Keratinocyte (primary cell): Measurements from ENCODE around the gene IL31. TPM values are rescaled to one million over a fixed set of nuclear protein-coding genes. Genes with fewer than 3 reads are reported as not detected.

Experiments
- DNase-seq: peaks from one replicate; pipeline ENCODE4 v3.0.0-alpha.2; 2011; ENCODE audit warnings: low read depth, missing footprints, low spot score
- FAIRE-seq: peaks from 2 replicates; lab custom pipeline; 2011; peaks lifted over from hg19 to GRCh38; lab: Jason Lieb, UNC
- H2AFZ ChIP-seq: 2 replicates; pipeline ENCODE4 v1.6.0; 2012; ENCODE audit warnings: low read length, control low read depth, inconsistent platforms; ENCODE audit not compliant: control insufficient read depth
- H3K27ac ChIP-seq: 2 replicates; pipeline ENCODE4 v1.5.1; 2011; ENCODE audit warnings: low read length; ENCODE audit not compliant: control insufficient read depth, insufficient read depth
- H3K27me3 ChIP-seq: 3 replicates; pipeline ENCODE4 v1.6.0; 2011; ENCODE audit warnings: low read length; ENCODE audit not compliant: control insufficient read depth, insufficient read depth; ENCODE audit errors: extremely low read depth
- H3K36me3 ChIP-seq, 2 experiments: 2 replicates in 1 of 2; 3 replicates in 1 of 2; pipeline ENCODE4 v1.5.1; 2011; ENCODE audit warnings: low read length in 2 of 2, mild to moderate bottlenecking in 1 of 2; ENCODE audit not compliant: control insufficient read depth in 2 of 2, insufficient read depth in 2 of 2; ENCODE audit errors: extremely low read depth in 1 of 2
- H3K4me1 ChIP-seq: 3 replicates; pipeline ENCODE4 v1.5.1; 2011; ENCODE audit warnings: low read length; ENCODE audit not compliant: control insufficient read depth, insufficient read depth; ENCODE audit errors: extremely low read depth
- H3K4me2 ChIP-seq: 3 replicates; pipeline ENCODE4 v1.6.0; 2011; ENCODE audit warnings: low read depth, low read length; ENCODE audit not compliant: control insufficient read depth, insufficient read depth; ENCODE audit errors: extremely low read depth
- H3K4me3 ChIP-seq, 3 experiments: fragments of 200-600 bp in 1 of 3; sonication (generic) in 1 of 3; 2 replicates in 2 of 3; 3 replicates in 1 of 3; pipeline ENCODE4 v1.5.1; 2011 to 2016; ENCODE audit warnings: low read length in 3 of 3, mild to moderate bottlenecking in 3 of 3, control low read depth in 2 of 3, inconsistent platforms in 1 of 3, low read depth in 1 of 3, mixed read lengths in 1 of 3, mixed run types in 1 of 3, moderate library complexity in 1 of 3; ENCODE audit not compliant: control insufficient read depth in 2 of 3, insufficient read depth in 2 of 3; ENCODE audit errors: extremely low read depth in 1 of 3
- H3K79me2 ChIP-seq: 2 replicates; pipeline ENCODE4 v1.6.0; 2012; ENCODE audit warnings: low read length; ENCODE audit not compliant: control insufficient read depth, insufficient read depth
- H3K9ac ChIP-seq: 3 replicates; pipeline ENCODE4 v1.6.0; 2011; ENCODE audit warnings: low read length; ENCODE audit not compliant: control insufficient read depth, insufficient read depth; ENCODE audit errors: extremely low read depth
- H3K9me1 ChIP-seq: 3 replicates; pipeline ENCODE4 v1.6.0; 2011; ENCODE audit warnings: low read length; ENCODE audit not compliant: control insufficient read depth, insufficient read depth; ENCODE audit errors: extremely low read depth
- H3K9me3 ChIP-seq: 2 replicates; pipeline ENCODE4 v1.5.1; 2012; ENCODE audit warnings: low read depth, low read length; ENCODE audit not compliant: control insufficient read depth
- H4K20me1 ChIP-seq: 3 replicates; pipeline ENCODE4 v1.6.0; 2011; ENCODE audit warnings: low read length; ENCODE audit not compliant: control insufficient read depth, insufficient read depth; ENCODE audit errors: extremely low read depth
- EZH2 ChIP-seq: IDR thresholded peaks from one replicate; pipeline ENCODE4 v1.6.1; 2012; ENCODE audit warnings: inconsistent platforms, mild to moderate bottlenecking, low read length, moderate library complexity
- dilution Hi-C: fragments of 300-500 bp; cut with MboI; formaldehyde crosslinking; loops from one replicate; pipeline ENCODE4 v1.7.0; 2020; ENCODE audit warnings: low sequenced_read_pairs; ENCODE audit not compliant: extremely low pct_ligation_motif_present
- polyA plus RNA-seq, 5 experiments: library from polyadenylated mRNA; depleted of rRNA in 3 of 5; stranded (reverse) in 3 of 5; stranded (forward) in 1 of 5; unstranded in 1 of 5; fragments of >200 nt; gene quantifications; 1 replicate in 1 of 5; 2 replicates in 3 of 5; 3 replicates in 1 of 5; pipeline versions ENCODE4 v1.2.1 to v1.2.3, GENCODE V29; 2011 to 2012; ENCODE audit warnings: missing spikeins in 2 of 5, low read depth in 1 of 5, low replicate concordance in 1 of 5
- TF ChIP-seq, protein P1 (sequence below), 3 experiments: IDR thresholded peaks in 1 of 3; conservative IDR thresholded peaks in 1 of 3; optimal IDR thresholded peaks in 1 of 3; 2 replicates in 2 of 3; 3 replicates in 1 of 3; pipeline versions ENCODE3 to v1.5.1; 2011; ENCODE audit warnings: low read length in 3 of 3, mild to moderate bottlenecking in 3 of 3, moderate library complexity in 2 of 3, control low read depth in 1 of 3, inconsistent platforms in 1 of 3; ENCODE audit not compliant: insufficient read depth in 2 of 3; ENCODE audit errors: extremely low read depth in 1 of 3

The IL31 gene
- polyA plus RNA-seq, 1 donor (not counting 4 experiments of a cell fraction or from before 2014, with no cell fraction given), result not detected

DNA sequence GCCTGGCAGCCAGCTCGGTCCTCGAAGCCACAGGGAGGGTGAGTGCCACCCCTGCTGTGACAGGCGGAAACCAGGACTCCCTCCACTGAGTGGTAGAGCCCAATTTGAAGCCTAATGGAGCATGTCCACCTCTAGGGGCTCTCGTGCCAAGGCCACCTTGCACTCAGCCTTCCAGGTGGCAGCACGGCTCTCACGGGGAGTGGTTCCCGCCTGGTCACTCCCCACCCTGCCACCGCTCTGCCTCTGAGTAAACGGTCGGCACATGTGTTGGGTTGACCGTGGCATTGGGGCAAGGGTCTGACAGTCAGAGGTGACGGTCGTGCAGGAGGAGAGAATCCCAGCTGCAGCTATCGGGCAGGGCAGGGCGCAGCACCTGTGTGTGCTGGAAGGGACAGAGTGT lies 34.8 kb downstream of the IL31 start:
- no peak for TF ChIP-seq EZH2
- Histone ChIP-seq H4K20me1 (no peaks in the 10 kb centered on the region), H3K9ac (no peak overlapping the region), H3K79me2 (no peaks in the 10 kb centered on the region), H3K27ac (no peak overlapping the region), H3K4me2 (no peak overlapping the region), H3K9me1 (no peaks in the 10 kb centered on the region), H2AFZ (no peak overlapping the region), H3K36me3 (peaks cover 26 to 43% of the 10 kb centered on the region in 2 experiments), H3K4me3 (no peak overlapping the region), H3K9me3 (no peaks in the 10 kb centered on the region), H3K4me1 (peaks cover 11% of the 10 kb centered on the region), H3K27me3 (no peaks in the 10 kb centered on the region)
- DNase-seq, result no peak
- dilution Hi-C loops, result no loop called here
- no peak for FAIRE-seq

DNA sequence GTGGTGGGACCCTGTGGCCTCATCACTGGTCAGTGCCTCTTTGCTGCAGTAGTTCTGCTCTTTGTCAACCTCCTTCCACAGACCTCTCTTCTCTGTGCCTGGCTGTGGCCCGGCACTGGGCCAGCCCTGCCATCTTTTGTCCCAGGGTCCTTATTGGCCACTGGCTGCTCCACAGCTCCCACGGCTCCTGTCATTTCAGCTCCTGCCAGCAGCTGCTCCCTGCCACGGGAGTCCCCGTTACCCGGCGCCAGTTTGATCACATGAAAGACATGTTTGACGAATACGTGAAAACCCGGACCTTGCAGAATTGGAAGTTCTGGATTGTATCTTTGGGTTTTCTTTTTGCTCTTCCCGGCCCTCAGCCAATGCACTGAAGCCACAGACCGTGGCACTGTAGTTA lies 35.4 kb downstream of the IL31 start:
- Histone ChIP-seq H4K20me1 (no peaks in the 10 kb centered on the region), H3K79me2 (no peaks in the 10 kb centered on the region), H3K9ac (no peak overlapping the region), H3K4me2 (no peak overlapping the region), H3K36me3 (peaks cover 30 to 45% of the 10 kb centered on the region in 2 experiments), H3K4me1 (peaks cover 11% of the 10 kb centered on the region), H3K9me3 (no peaks in the 10 kb centered on the region), H2AFZ (no peak overlapping the region), H3K27me3 (no peaks in the 10 kb centered on the region), H3K4me3 (no peak overlapping the region), H3K27ac (no peak overlapping the region), H3K9me1 (no peaks in the 10 kb centered on the region)
- dilution Hi-C loops, result no loop called here
- FAIRE-seq (no peak), DNase-seq (no peak)
- TF ChIP-seq, protein P1, sequence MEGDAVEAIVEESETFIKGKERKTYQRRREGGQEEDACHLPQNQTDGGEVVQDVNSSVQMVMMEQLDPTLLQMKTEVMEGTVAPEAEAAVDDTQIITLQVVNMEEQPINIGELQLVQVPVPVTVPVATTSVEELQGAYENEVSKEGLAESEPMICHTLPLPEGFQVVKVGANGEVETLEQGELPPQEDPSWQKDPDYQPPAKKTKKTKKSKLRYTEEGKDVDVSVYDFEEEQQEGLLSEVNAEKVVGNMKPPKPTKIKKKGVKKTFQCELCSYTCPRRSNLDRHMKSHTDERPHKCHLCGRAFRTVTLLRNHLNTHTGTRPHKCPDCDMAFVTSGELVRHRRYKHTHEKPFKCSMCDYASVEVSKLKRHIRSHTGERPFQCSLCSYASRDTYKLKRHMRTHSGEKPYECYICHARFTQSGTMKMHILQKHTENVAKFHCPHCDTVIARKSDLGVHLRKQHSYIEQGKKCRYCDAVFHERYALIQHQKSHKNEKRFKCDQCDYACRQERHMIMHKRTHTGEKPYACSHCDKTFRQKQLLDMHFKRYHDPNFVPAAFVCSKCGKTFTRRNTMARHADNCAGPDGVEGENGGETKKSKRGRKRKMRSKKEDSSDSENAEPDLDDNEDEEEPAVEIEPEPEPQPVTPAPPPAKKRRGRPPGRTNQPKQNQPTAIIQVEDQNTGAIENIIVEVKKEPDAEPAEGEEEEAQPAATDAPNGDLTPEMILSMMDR (optimal IDR thresholded peaks at IDR 0.05 in 1 of 3, IDR thresholded peaks at IDR 0.05 in 1 of 3, conservative IDR thresholded peaks at IDR 0.05 in 1 of 3; ENCODE audit: extremely low read depth in 1 of 3, insufficient read depth in 2 of 3, low read length in 3 of 3), result no peak
- no peak for TF ChIP-seq EZH2

DNA sequence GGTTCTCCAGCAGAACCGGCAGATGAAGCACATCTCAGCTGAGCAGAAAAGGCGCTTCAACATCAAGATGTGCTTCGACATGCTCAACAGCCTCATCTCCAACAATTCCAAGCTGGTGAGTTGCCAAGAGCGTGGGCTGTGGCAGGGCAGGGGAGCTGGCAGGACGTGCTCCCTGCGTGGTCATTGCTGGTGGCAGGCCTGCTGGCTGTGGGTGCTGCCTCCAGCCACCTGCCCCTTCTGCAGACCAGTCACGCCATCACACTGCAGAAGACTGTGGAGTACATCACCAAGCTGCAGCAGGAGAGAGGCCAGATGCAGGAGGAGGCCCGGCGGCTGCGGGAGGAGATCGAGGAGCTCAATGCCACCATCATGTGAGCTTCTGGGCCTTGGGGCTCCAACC lies 35.8 kb downstream of the IL31 start:
- H4K20me1 ChIP-seq, result no peaks in the 10 kb centered on the region
- dilution Hi-C loops, result no loop called here
- peaks cover 11% of the 10 kb centered on the region for H3K4me1 ChIP-seq
- no peak overlapping the region for H3K4me3 ChIP-seq
- H3K27me3 ChIP-seq, result no peaks in the 10 kb centered on the region
- FAIRE-seq, result no peak
- no peak overlapping the region for H3K27ac ChIP-seq
- no peaks in the 10 kb centered on the region for H3K9me1 ChIP-seq
- peak overlapping the region; percentile 41 for H3K4me2 ChIP-seq
- H3K36me3 ChIP-seq, result peaks cover 31 to 44% of the 10 kb centered on the region in 2 experiments
- TF ChIP-seq, protein P1 (optimal IDR thresholded peaks at IDR 0.05 in 1 of 3, IDR thresholded peaks at IDR 0.05 in 1 of 3, conservative IDR thresholded peaks at IDR 0.05 in 1 of 3; ENCODE audit: extremely low read depth in 1 of 3, insufficient read depth in 2 of 3, low read length in 3 of 3), result no peak
- no peak for TF ChIP-seq EZH2
- no peaks in the 10 kb centered on the region for H3K79me2 ChIP-seq
- no peak for DNase-seq
- no peak overlapping the region for H3K9ac ChIP-seq
- no peaks in the 10 kb centered on the region for H3K9me3 ChIP-seq
- H2AFZ ChIP-seq, result no peak overlapping the region
